Thyroid gland (tissue), 4 donors: ENCODE measurements around the gene PTPRN2.

Source experiments
- CTCF ChIP-seq, 6 experiments: fragments of 200-600 bp in 3 of 6; fragments of 450-650 bp in 3 of 6; sonication (generic) in 3 of 6; IDR thresholded peaks; one replicate each; pipeline ENCODE4 v1.5.1; 2016 to 2019; ENCODE audit warnings: antibody characterized with exemption in 6 of 6, mild to moderate bottlenecking in 2 of 6, inconsistent platforms in 1 of 6, moderate library complexity in 1 of 6
- POLR2A ChIP-seq, 2 donors: fragments of 450-650 bp; IDR thresholded peaks; one replicate each; pipeline ENCODE4 v1.6.1; 2017; ENCODE audit warnings: antibody characterized with exemption in 2 of 2, mild to moderate bottlenecking in 2 of 2, moderate library complexity in 1 of 2

GRCh38 chr7:158272091-158272490 is 315.5 kb downstream of the PTPRN2 start:
- TF ChIP-seq CTCF (IDR thresholded peaks at IDR 0.05) (no peak), POLR2A (IDR thresholded peaks at IDR 0.05) (no peak)
